NAMALWA (cell line): Measurements from ENCODE around the gene RGS8.

Source experiments
- DNase-seq: peaks from one replicate; pipeline ENCODE4 v3.0.0-alpha.2; 2015; ENCODE audit warnings: low spot score

RGS8 gene

DNA sequence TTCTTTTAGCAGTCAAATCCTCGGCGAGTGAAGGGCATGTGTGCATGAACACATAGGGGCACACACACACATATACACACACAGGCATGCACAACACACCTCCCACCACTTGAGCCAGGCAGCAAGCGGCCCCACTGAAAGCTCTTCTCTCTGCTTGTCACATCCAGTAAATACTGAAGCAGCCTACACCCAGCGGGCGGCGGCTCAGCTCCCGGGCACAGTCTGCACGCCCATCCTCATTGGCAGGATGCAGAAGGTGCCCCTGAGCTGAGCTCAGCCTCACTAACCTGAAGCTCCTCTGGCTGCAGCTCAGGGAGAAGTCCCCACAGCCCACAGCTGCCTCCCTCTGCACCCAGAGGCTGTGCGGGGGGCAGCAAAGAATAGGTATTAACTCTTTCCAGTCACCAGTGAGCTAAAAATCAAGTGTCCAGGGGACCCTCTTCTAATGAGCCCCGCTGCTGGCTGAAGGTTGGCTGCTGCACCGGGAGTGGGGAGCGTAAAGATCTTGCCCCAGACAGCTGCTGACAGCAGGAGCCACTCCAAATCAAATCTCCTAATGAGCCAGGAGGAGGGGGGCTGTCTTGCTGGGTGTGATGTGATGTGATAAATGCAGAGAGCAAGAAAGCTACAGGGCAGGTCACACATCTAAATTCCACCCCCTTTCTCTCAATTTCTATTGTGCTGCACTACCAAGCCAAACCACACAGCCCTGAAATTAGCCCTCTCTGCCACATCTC, 12.5 kb downstream of the RGS8 start:
- DNase-seq, result peak; percentile 28

GRCh38 chr1:182670032-182670749, 14.2 kb downstream of the RGS8 start:
- no peak for DNase-seq

GRCh38 chr1:182669266-182669665, 15.1 kb downstream of the RGS8 start:
- no peak for DNase-seq

DNA sequence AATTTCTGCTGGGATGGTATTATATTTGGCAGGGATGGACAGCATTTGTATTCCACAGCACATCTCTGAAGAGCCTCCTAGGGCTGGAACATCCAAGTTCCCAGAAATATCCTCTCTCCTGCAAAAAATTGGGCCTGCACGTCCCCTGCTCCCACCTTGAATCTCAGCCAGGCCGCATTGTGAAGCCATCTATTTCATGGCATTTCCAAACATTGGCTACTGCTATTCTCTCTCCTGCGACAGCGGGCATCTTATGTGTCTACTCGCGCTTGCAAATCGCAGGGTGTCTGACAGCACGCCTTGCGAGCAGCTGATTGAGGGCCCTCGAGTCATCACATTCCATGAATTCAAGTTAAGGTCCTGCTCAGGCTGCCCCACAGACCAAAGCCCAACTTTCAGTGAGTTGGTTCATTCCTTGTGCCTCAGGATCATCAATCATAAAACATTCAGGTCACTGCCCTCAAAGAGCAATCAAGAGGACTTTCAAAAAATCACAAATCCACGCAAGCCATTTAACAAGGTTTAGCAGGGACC, 15.8 kb downstream of the RGS8 start:
- no peak for DNase-seq

- no peak for DNase-seq
These were observed 16.4 kb downstream of the RGS8 start for GRCh38 chr1:182667848-182668505.

DNA sequence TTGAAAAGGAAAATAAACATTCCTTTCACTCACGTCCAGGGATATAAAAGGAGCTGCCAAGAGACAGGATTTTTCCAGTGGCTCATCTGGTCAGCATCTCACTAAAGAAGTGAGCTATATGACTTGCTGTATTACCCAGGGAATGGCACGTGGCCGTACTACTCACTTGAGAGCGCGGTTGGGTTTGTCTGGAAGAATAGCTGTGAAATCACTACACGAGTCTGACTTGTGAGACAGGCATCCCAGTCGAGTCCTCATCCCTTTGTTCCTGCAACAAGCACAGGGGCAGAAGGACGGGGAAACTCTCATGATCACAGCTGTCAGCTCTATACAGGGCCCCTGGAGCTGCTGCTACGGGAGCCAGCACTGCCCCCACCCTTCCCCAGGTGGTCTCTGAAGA, 17.7 kb downstream of the RGS8 start:
- no peak for DNase-seq

GRCh38 chr1:182664296-182664695, 20.1 kb downstream of the RGS8 start:
- no peak for DNase-seq

- no peak for DNase-seq
These were observed 21.4 kb downstream of the RGS8 start for GRCh38 chr1:182662956-182663355.

DNA sequence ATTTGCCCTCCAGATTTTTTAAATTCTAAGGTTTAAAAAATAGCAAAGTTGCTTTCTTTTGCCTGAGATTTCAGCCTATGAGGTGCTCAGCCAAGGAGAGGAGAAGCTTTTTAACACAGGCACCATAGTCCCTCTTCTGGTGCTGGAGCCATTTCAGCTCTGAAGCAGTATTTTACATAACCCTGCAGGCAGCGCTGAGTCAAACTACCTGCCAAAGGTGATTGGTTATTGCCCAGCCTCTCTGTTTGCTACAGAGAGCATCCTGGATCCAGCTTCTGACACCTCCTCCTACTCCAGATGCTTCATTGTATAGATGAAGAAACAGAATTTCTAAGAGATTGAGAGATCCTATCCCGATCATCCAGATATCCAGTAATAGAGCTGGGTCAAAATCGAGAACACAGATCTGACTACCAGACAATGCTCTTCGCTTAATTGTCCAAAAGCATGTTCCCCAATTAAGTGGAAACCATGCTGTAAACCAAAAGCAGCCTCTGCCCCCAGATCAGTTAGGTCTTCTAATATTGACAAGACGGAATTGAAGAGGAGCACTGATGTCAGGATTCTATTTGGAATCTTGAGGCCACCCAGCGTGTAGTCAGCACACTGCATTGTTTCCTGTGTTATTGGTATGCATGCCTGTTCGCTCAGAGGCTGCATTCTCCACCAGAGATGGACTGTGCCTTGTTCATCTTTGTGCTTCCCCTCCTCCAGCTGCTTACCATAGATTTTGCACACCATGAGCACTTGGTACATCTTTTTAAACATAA, 22.1 kb downstream of the RGS8 start:
- DNase-seq, result no peak

- no peak for DNase-seq
These were observed 26.3 kb downstream of the RGS8 start for GRCh38 chr1:182658055-182658454.

GRCh38 chr1:182656842-182657397, 27.5 kb downstream of the RGS8 start:
- no peak for DNase-seq

- DNase-seq, result no peak
These were observed 30.4 kb downstream of the RGS8 start for GRCh38 chr1:182653986-182654385.

DNA sequence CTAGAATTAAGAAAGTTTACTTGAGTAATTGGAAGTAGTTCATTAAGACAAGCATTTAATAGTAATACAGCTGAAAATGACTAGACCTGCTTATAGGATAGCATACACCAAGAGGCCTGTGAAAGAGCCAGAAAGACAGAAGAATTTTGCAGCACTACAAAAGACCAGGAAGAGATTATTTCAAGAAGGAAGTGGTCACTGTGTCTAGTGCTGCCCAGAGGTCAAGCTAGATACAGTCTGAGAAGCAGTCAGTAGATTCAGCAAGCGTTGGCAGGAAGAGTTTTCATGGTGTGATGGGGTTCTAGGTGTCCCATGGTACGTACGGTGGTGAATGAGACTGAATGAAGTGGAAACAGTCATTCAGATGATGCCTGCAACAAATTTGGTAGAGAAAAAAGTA, 31.5 kb downstream of the RGS8 start:
- DNase-seq, result no peak

DNA sequence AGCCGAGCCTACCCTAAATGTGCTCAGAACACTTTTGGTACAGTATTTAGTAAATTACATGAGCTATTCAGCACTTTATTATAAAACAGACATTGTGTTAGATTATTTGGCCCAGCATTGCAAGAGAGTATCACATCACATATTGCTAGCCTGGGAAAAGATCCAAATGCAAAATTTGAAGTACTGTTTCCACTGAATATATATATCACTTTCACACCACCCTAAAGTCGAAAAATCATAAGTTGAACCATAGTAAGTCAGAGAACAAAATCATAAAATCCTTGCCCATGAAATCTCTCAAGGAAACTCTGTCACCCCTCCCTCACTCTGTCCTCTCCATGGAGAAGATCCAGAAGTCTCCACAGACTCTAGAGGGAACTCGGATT, 33.1 kb downstream of the RGS8 start:
- no peak for DNase-seq

DNA sequence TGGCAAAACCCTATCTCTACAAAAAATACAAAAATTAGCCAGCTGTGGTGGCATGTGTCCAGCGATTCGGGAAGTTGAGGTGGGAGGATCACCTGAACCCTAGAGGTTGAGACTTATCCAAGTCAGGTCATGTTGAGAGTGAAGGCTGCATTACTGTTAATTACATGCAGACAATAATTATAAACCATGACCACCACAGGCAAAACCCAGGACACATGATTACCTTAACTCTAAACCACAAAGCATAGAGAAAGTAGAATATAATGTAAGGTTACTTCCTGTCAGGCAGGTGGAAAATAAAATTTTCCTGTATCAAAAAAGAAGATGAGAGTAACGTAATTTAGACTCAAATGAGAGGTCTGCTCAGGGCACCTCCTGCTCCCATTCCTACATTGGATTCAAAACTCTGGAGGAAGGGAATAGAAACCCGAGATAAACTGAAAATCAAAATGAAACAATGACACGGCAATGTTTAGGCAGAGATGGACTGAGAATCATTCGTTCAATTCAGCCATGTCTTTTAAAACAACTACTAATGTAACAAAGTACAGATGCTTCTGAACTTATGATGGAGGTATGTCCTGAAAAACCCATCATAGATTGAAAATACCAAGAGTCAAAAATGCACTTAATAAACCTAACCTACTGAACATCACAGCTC, 33.6 kb downstream of the RGS8 start:
- DNase-seq, result no peak

DNA sequence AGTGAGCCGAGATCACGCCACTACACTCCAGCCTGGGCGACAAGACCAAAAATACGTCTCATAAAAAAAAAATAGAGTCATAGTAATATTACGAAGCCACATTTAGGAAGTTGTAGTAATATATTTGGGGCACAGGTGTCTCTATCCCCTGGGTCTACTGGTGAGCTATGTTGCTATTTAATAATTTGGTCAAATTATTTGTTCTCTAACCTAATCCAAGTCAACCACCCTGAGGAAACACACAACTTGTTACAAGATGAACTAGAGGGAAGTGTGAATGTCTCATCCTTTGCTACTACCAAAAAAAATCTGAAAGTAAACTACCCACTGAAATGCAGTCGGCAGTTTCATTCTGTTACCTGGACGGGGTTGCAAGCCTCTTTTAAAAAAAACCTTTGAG, 35.3 kb downstream of the RGS8 start:
- peak; percentile 71 for DNase-seq

DNA sequence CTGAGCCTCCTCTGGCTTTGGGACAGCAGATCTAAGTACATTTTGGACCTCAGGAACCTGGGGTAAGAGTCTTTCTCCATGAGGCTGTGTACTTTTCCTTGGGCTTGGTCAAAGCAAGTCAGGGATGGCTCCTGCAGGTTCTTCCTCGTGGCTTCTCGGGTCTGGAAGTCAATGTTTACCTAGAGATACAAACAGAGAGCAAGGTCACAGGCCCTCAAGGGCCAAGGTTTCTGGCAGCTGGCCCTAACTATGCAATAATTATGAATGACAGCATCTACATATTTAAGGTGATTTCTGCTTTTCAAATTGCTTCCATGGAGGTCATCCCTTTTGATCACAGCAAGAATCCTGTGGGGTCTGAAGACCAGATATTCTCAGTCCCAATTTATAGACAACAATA, 37.6 kb downstream of the RGS8 start:
- no peak for DNase-seq

GRCh38 chr1:182644886-182645285, 39.5 kb downstream of the RGS8 start:
- peak; percentile 88 for DNase-seq

- no peak for DNase-seq
These were observed 40.7 kb downstream of the RGS8 start for GRCh38 chr1:182643699-182644098.

- no peak for DNase-seq
These were observed 41.9 kb downstream of the RGS8 start for GRCh38 chr1:182642461-182642860.

- DNase-seq, result no peak
These were observed 42.8 kb downstream of the RGS8 start for GRCh38 chr1:182641561-182641960.
